ENCODE results near the gene ARF1. TPM values are rescaled to one million over a fixed set of nuclear protein-coding genes. Genes with fewer than 3 reads are reported as not detected.
A peak's percentile ranks its signal among the peaks of the same experiment; 100 is the strongest.

ARF1 gene
- total and polyA plus RNA-seq, 2 donors (not counting 1 experiment from before 2014, with no cell fraction given) = 193 to 389 TPM

- Histone ChIP-seq H3K36me3 (replicated peaks in 1 of 2; ENCODE audit: control extremely low read depth in 1 of 2, control insufficient read depth in 1 of 2, extremely low read depth in 1 of 2, insufficient read depth in 2 of 2, low read length in 1 of 2) (no peaks in the 10 kb centered on the region), H3K4me3 (ENCODE audit: control extremely low read depth in 1 of 5, extremely low read depth in 1 of 5, insufficient read depth in 1 of 5, low read depth in 2 of 5, low read length in 4 of 5) (peak overlapping the region in 4 of 5 experiments; percentile 15 to 51 (median 38)), H3K9ac (ENCODE audit: low read length) (peak overlapping the region; percentile 45), H3K9me3 (ENCODE audit: control extremely low read depth in 1 of 3, control insufficient read depth in 2 of 3, insufficient read depth in 1 of 3, low read length in 2 of 3) (peaks cover 0 to 56% (median 0%) of the 10 kb centered on the region in 3 donors), H3K27me3 (replicated peaks in 1 of 4; ENCODE audit: control extremely low read depth in 1 of 4, control insufficient read depth in 3 of 4, insufficient read depth in 4 of 4, low read length in 3 of 4) (peaks cover 0 to 65% (median 40%) of the 10 kb centered on the region in 4 experiments), H3K4me2 (replicated peaks; ENCODE audit: low read depth, low read length, poor library complexity, severe bottlenecking) (peak overlapping the region; percentile 77), H4K20me1 (ENCODE audit: control insufficient read depth, insufficient read depth, low read length, poor library complexity, severe bottlenecking) (no peaks in the 10 kb centered on the region), H3K4me1 (ENCODE audit: control insufficient read depth in 2 of 2, insufficient read depth in 2 of 2, low read length in 2 of 2) (peaks cover 23 to 35% of the 10 kb centered on the region in 2 donors), H3K27ac (ENCODE audit: low read length in 2 of 2) (no peak overlapping the region), H3K79me2 (ENCODE audit: control insufficient read depth, insufficient read depth, low read length) (no peaks in the 10 kb centered on the region), H2AFZ (ENCODE audit: insufficient read depth, low read depth, low read length, poor library complexity, severe bottlenecking) (peak overlapping the region; percentile 50)
- peak; percentile 83 for DNase-seq
- peak overlapping the region; percentile 61 for H3K4me3 Mint-ChIP-seq
- no peaks in the 10 kb centered on the region for H3K9me3 Mint-ChIP-seq (ENCODE audit: insufficient read depth)
- H3K27me3 Mint-ChIP-seq = peaks cover 21% of the 10 kb centered on the region
- ChIA-PET CTCF (no interaction called here), POLR2A (interaction anchor here (0.7 kb wide), 1 partner anchor 55 kb away, joined by 6 read pairs; no protein-coding TSS in a partner anchor)
- intact Hi-C loops (cut with micrococcal nuclease) = no loop called here
- peaks cover 10% of the 10 kb centered on the region for H3K4me1 Mint-ChIP-seq
- H3K27ac Mint-ChIP-seq = no peak overlapping the region
- TF ChIP-seq CTCF (IDR thresholded peaks at IDR 0.05) (no peak), EZH2 (IDR thresholded peaks at IDR 0.05; ENCODE audit: borderline replicate concordance, insufficient read depth, low read depth, low read length, poor library complexity, severe bottlenecking) (no peak)
- 13% methylated on average over 65 of the region's 66 CpGs for WGBS (ENCODE audit: insufficient coverage)
- ATAC-seq (ENCODE audit: low read depth) = peak; percentile 63
Measured at GRCh38 chr1:228058949-228059633, 23.4 kb upstream of the ARF1 start.

Data from B cell (primary cell).